Hematopoietic multipotent progenitor cell treated with erythropoietin and hydrocortisone succinate and interleukin-3 and kit ligand, for 17 days (in vitro differentiated cells): ENCODE data around the gene PSD4.
A peak's percentile ranks its signal among the peaks of the same experiment; 100 is the strongest.

Experiments used
- DNase-seq: peaks from one replicate; pipeline ENCODE4 v3.0.0-alpha.2; 2015; ENCODE audit warnings: low spot score

PSD4 gene

GRCh38 chr2:113223813-113224212 lies 50.0 kb downstream of the PSD4 start:
- no peak for DNase-seq

GRCh38 chr2:113224647-113225236 lies 51.0 kb downstream of the PSD4 start:
- DNase-seq, result no peak

GRCh38 chr2:113225263-113226259 lies 51.8 kb downstream of the PSD4 start:
- DNase-seq, result no peak

GRCh38 chr2:113226462-113226861 lies 52.7 kb downstream of the PSD4 start:
- no peak for DNase-seq

- no peak for DNase-seq
These were observed 53.5 kb downstream of the PSD4 start for GRCh38 chr2:113227290-113227689.

- no peak for DNase-seq
These were observed 53.9 kb downstream of the PSD4 start for GRCh38 chr2:113227698-113228097.

- no peak for DNase-seq
These were observed 54.6 kb downstream of the PSD4 start for GRCh38 chr2:113228351-113228750.

- DNase-seq, result no peak
These were observed 55.4 kb downstream of the PSD4 start for GRCh38 chr2:113228991-113229716.

GRCh38 chr2:113229795-113230194 lies 56.0 kb downstream of the PSD4 start:
- no peak for DNase-seq

- DNase-seq, result no peak
These were observed 56.8 kb downstream of the PSD4 start for GRCh38 chr2:113230531-113230930.

- no peak for DNase-seq
These were observed 57.3 kb downstream of the PSD4 start for GRCh38 chr2:113231064-113231463.

GRCh38 chr2:113232123-113232522 lies 58.4 kb downstream of the PSD4 start:
- no peak for DNase-seq

- DNase-seq, result no peak
These were observed 59.0 kb downstream of the PSD4 start for GRCh38 chr2:113232740-113233139.

GRCh38 chr2:113233593-113234550 lies 60.1 kb downstream of the PSD4 start:
- no peak for DNase-seq

- no peak for DNase-seq
These were observed 61.1 kb downstream of the PSD4 start for GRCh38 chr2:113234721-113235346.

GRCh38 chr2:113235347-113236226 lies 61.8 kb downstream of the PSD4 start:
- DNase-seq, result peak; percentile 46

- DNase-seq, result no peak
These were observed 62.8 kb downstream of the PSD4 start for GRCh38 chr2:113236367-113237159.

GRCh38 chr2:113237604-113238160 lies 63.9 kb downstream of the PSD4 start:
- DNase-seq, result no peak
